AG10803 (cell line): Measurements from ENCODE around the gene SEMA4F.
A peak's percentile ranks its signal among the peaks of the same experiment; 100 is the strongest.

Experiments
- DNase-seq: peaks from one replicate; pipeline ENCODE4 v3.0.0; 2010; ENCODE audit warnings: low read depth
- H3K4me3 ChIP-seq: 2 replicates; pipeline ENCODE4 v1.5.1; 2011; ENCODE audit warnings: mild to moderate bottlenecking, low read length, control low read depth
- TF ChIP-seq, protein P1 (sequence below): conservative IDR thresholded peaks from 2 replicates; pipeline ENCODE4 v1.5.1; 2011; ENCODE audit warnings: mild to moderate bottlenecking, low read length, control low read depth, inconsistent platforms

The SEMA4F gene, protein sequence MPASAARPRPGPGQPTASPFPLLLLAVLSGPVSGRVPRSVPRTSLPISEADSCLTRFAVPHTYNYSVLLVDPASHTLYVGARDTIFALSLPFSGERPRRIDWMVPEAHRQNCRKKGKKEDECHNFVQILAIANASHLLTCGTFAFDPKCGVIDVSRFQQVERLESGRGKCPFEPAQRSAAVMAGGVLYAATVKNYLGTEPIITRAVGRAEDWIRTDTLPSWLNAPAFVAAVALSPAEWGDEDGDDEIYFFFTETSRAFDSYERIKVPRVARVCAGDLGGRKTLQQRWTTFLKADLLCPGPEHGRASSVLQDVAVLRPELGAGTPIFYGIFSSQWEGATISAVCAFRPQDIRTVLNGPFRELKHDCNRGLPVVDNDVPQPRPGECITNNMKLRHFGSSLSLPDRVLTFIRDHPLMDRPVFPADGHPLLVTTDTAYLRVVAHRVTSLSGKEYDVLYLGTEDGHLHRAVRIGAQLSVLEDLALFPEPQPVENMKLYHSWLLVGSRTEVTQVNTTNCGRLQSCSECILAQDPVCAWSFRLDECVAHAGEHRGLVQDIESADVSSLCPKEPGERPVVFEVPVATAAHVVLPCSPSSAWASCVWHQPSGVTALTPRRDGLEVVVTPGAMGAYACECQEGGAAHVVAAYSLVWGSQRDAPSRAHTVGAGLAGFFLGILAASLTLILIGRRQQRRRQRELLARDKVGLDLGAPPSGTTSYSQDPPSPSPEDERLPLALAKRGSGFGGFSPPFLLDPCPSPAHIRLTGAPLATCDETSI

DNA sequence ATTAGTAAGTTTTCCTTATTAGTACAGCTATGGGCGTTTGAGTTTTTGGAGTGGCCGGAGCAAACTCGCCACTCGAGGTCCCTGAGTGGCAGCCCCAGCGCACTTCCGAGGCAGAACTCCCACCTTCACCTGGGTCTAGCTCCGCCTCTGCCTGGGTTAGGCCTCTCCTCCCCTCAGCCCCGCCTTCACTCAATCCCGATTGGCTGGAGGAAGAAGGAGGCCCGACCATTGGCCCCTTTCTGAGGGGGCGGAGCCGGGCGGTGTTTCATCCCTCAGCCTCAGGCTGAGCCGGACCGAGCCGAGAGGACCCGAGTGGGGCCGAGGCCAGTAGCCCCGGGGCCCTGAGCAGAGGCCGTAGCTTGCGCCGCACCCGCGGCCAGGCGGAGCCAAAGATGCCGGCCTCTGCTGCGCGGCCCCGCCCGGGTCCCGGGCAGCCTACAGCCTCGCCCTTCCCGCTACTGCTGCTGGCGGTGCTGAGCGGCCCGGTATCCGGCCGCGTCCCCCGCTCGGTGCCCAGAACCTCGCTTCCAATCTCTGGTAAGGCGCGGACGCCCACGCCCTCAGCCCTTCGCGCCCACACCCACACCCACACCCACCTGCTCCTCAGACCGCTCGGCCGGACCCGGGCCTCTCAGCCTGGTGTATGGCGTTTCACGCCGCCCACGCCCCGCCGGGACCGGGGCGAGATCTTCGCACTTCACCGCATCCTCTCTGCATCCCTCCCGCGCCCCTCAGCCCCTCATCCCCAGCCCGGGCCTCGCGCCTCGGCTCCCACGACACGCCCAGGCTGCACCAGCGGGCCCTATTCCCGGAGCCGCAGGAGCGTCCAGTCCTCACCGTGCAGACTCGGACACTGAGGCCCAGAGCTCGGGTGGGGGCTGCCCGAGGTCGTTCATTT is at the start of gene SEMA4F:
SEMA4F (plus strand) TSS at position 263 of the 898 bp plus-strand sequence; CDS start at position 393, 130 bp downstream.
- H3K4me3 ChIP-seq, result peak within 1 kb of the TSS; percentile 69
- TF ChIP-seq, protein P1, sequence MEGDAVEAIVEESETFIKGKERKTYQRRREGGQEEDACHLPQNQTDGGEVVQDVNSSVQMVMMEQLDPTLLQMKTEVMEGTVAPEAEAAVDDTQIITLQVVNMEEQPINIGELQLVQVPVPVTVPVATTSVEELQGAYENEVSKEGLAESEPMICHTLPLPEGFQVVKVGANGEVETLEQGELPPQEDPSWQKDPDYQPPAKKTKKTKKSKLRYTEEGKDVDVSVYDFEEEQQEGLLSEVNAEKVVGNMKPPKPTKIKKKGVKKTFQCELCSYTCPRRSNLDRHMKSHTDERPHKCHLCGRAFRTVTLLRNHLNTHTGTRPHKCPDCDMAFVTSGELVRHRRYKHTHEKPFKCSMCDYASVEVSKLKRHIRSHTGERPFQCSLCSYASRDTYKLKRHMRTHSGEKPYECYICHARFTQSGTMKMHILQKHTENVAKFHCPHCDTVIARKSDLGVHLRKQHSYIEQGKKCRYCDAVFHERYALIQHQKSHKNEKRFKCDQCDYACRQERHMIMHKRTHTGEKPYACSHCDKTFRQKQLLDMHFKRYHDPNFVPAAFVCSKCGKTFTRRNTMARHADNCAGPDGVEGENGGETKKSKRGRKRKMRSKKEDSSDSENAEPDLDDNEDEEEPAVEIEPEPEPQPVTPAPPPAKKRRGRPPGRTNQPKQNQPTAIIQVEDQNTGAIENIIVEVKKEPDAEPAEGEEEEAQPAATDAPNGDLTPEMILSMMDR, result no peak
- DNase-seq, result peak; percentile 88

DNA sequence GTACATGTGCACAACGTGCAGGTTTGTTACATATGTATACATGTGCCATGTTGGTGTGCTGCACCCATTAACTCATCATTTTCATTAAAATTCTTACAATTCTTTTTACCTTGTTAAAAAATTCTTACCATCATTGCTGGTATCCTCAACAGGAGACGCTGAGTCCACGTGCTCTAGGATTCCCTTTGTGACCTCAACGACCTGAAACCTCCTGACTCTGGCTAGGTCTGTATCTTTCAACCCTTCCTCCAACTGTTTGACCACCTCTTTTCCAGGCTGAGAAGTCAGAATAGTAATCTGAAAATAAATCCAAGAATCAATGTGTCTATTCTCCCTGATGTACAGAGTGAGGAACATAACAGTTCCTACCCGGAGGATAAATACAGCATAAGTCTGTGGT is 47.1 kb upstream of the SEMA4F start:
- H3K4me3 ChIP-seq, result no peak overlapping the region
- no peak for DNase-seq
- TF ChIP-seq, protein P1, result no peak

DNA sequence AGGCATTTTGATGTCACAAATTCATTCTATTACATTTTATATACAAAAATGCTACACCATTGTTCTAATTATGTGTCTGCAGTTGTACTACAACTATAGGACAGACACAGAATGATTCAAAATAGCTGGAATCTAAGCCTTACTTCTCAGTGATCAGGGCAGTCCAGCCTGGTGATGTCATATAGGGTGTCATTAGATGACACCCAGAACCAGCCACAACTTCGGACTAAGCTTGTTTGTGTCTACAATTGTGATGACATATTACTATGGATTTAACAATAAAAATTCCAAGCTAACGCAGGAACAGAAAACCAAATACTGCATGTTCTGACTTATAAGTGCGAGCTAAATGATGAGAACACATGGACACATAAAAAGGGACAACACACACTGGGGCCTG is 36.9 kb upstream of the SEMA4F start:
- no peak for DNase-seq
- H3K4me3 ChIP-seq, result no peak overlapping the region
- TF ChIP-seq, protein P1, result no peak

DNA sequence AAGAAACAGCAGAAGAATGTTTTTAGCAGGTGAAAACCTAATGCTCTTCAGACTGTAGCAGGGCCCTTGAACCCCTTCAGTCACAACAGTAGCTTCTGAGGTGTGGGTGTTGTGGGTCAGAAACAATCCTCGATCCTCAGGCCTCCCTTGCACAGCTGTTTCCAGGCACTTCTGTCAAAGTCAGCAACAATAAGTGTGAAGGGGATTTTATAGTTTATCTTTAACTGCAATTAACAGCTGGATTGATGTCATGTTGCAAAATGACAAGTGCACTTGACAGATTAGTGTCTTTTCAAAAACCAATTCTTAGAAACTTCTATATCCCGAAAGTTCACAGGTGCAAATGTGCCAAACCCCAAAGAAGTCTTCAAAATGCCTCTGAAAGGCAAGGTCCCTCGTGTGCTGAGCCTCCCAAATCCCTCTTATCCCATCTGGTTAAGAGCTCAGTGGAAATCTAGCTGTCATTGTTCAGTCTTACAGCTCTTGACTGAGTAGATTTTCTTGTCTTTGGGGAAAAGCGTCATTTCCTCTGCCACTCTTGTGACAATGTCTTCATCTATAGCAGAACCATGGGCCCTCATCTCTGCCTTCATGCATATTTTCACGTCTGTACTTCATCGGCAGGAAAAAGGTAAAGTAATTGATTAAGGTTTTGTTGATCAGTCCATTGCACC is 35.5 kb upstream of the SEMA4F start:
- H3K4me3 ChIP-seq, result no peak overlapping the region
- no peak for DNase-seq
- TF ChIP-seq, protein P1, result no peak

DNA sequence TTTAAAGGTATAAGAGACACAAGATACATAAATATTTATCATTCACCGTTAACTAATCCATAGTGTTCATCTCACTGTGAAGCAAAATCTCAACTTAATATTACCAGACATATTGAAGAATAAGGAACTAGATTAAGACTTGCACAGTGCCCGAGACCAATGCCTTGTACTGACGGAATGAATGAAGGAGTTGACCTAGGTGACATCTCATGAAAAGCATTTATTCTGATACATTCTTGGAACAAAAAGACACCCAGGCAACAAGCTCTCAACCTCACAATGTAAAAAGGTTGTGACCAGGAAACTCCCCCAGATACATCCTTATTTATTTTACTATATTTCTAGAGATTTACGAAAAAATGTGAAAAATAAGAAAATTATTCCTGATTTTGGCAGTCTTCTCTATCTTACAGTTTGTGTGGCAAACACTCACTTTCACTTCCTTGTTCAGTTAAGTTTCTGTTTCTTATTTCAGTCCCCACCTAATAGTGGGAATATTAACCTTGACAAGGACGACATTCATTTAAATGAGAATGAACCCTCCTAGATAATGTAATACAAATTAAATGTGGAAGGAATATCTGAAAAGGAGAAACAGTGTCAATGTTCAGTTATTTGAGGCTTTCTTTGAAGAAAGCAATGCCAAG is 34.3 kb upstream of the SEMA4F start:
- no peak overlapping the region for H3K4me3 ChIP-seq
- TF ChIP-seq, protein P1, result no peak
- DNase-seq, result no peak

DNA sequence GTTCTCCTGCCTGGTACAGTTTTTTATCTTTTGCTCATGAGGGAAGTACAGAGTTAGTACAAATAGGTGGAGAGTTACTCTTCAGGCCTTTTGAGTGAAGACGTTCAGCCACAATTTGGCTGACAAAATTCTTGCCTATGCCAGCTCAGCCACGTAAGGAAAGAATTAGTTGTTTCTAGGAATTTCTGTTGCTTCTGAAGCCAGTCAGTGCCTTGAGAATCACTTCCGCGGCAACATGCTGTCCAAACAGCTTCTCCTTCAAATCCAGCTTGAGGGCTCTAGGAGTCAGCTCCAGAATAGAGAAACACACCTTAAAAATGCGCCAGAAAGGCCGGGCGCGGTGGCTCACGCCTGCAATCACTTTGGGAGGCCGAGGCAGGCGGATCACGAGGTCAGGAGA is 33.4 kb upstream of the SEMA4F start:
- H3K4me3 ChIP-seq, result no peak overlapping the region
- DNase-seq, result peak; percentile 23
- TF ChIP-seq, protein P1, result no peak
